Measurements from ENCODE around the gene CD48. TPM values are rescaled to one million over a fixed set of nuclear protein-coding genes. Genes with fewer than 3 reads are reported as not detected.

Gene CD48
- total RNA-seq, 1 experiment from 2014 or later, result 0.20 TPM

DNA sequence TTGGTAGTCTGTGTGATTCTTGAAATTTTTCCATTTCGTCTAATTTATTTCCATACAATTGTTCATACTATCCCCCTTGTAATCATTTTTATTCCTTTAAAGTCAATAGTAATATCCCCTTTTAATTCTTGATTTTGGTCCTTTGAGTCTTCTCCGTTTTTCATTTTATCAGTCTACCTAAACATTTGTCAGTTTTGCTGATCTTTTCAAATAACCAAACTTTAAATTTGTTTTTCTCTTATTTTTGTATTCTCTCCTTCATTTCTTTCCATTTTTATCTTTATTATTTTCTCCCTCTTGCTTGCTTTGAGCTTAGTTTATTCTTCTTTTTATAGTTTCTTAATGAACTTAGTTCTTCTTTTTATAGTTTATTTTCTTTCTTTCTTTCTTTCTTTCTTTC is 43.7 kb downstream of the CD48 start:
- ATAC-seq, result no peak

GRCh38 chr1:160666079-160666442 is 45.6 kb downstream of the CD48 start:
- Histone ChIP-seq H3K4me2 (ENCODE audit: low read length) (no peak overlapping the region), H3K79me2 (ENCODE audit: insufficient read depth, low read length) (no peaks in the 10 kb centered on the region), H3K27ac (ENCODE audit: low read depth, low read length) (no peak overlapping the region), H3K9me3 (ENCODE audit: control insufficient read depth in 1 of 2, insufficient read depth in 1 of 2, low read depth in 1 of 2, low read length in 2 of 2) (no peaks in the 10 kb centered on the region; a peak in 1 of 4 replicates), H3K9ac (ENCODE audit: low read length) (no peak overlapping the region), H3K36me3 (ENCODE audit: control insufficient read depth in 1 of 2, insufficient read depth in 2 of 2, low read length in 2 of 2) (no peaks in the 10 kb centered on the region), H2AFZ (ENCODE audit: low read depth, low read length, poor library complexity, severe bottlenecking) (no peak overlapping the region), H3K4me3 (replicated peaks in 1 of 2; ENCODE audit: low read depth in 1 of 2, low read length in 2 of 2) (no peak overlapping the region), H3K9me2 (ENCODE audit: insufficient read depth) (no peaks in the 10 kb centered on the region), H4K20me1 (ENCODE audit: insufficient read depth) (no peaks in the 10 kb centered on the region), H3K27me3 (ENCODE audit: insufficient read depth, low read length) (no peaks in the 10 kb centered on the region), H3K4me1 (ENCODE audit: control insufficient read depth in 1 of 2, insufficient read depth in 2 of 2, low read length in 2 of 2) (no peaks in the 10 kb centered on the region)
- ChIA-PET RAD21 (ENCODE audit: low non-redundant PET in 1 of 2, low total read pairs in 2 of 2, uncharacterized antibody in 2 of 2, unreplicated experiment in 2 of 2) (no interaction called here), POLR2A (no interaction called here), CTCF (no interaction called here)
- DNase-seq (ENCODE audit: low read depth, low spot score) (no peak), ATAC-seq (no peak)
- intact Hi-C loops (cut with micrococcal nuclease), result no loop called here
- TF ChIP-seq, protein P1, sequence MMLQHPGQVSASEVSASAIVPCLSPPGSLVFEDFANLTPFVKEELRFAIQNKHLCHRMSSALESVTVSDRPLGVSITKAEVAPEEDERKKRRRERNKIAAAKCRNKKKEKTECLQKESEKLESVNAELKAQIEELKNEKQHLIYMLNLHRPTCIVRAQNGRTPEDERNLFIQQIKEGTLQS (IDR thresholded peaks at IDR 0.05), result no peak
- no peak for TF ChIP-seq MAX (IDR thresholded peaks at IDR 0.05)
- TF ChIP-seq SRF (IDR thresholded peaks at IDR 0.05; ENCODE audit: low read depth), result no peak
- TF ChIP-seq CTCF (IDR thresholded peaks at IDR 0.05 in 2 of 3, conservative IDR thresholded peaks at IDR 0.05 in 1 of 3; ENCODE audit: borderline replicate concordance in 1 of 3, insufficient read depth in 1 of 3, low read depth in 2 of 3, low read length in 2 of 3), result no peak
- no peak for TF ChIP-seq CEBPB (IDR thresholded peaks at IDR 0.05; ENCODE audit: low read depth)
- TF ChIP-seq SIN3A (IDR thresholded peaks at IDR 0.05; ENCODE audit: low read depth), result no peak
- TF ChIP-seq POLR2AphosphoS5 (IDR thresholded peaks at IDR 0.05; ENCODE audit: low read depth, low read length), result no peak
- TF ChIP-seq JUND (IDR thresholded peaks at IDR 0.05), result no peak
- no peak for TF ChIP-seq SP1 (IDR thresholded peaks at IDR 0.05; ENCODE audit: low read depth)
- TF ChIP-seq RAD21 (IDR thresholded peaks at IDR 0.05; ENCODE audit: low read depth), result no peak
- no peak for TF ChIP-seq POLR2A (IDR thresholded peaks at IDR 0.05; ENCODE audit: borderline replicate concordance, extremely low read depth, insufficient read depth, insufficient read length)
- TF ChIP-seq CBX3 (IDR thresholded peaks at IDR 0.05; ENCODE audit: low read depth), result no peak
- TF ChIP-seq ZFX (IDR thresholded peaks at IDR 0.05), result no peak
- no peak for TF ChIP-seq EGR1 (IDR thresholded peaks at IDR 0.05; ENCODE audit: low read depth)
- BruUV-seq (replicated peaks), result no TSS peak

More for the DNA sequence above, 43.7 kb downstream of the CD48 start:
- intact Hi-C loops (cut with micrococcal nuclease), result no loop called here
- Histone ChIP-seq H3K9me3 (ENCODE audit: control insufficient read depth in 1 of 2, insufficient read depth in 1 of 2, low read depth in 1 of 2, low read length in 2 of 2) (no peaks in the 10 kb centered on the region; a peak in 1 of 4 replicates), H4K20me1 (ENCODE audit: insufficient read depth) (no peaks in the 10 kb centered on the region), H3K27ac (ENCODE audit: low read depth, low read length) (no peak overlapping the region), H3K4me3 (replicated peaks in 1 of 2; ENCODE audit: low read depth in 1 of 2, low read length in 2 of 2) (no peak overlapping the region), H3K27me3 (ENCODE audit: insufficient read depth, low read length) (no peaks in the 10 kb centered on the region), H3K79me2 (ENCODE audit: insufficient read depth, low read length) (no peaks in the 10 kb centered on the region), H3K36me3 (ENCODE audit: control insufficient read depth in 1 of 2, insufficient read depth in 2 of 2, low read length in 2 of 2) (no peaks in the 10 kb centered on the region), H3K9ac (ENCODE audit: low read length) (no peak overlapping the region), H3K4me1 (ENCODE audit: control insufficient read depth in 1 of 2, insufficient read depth in 2 of 2, low read length in 2 of 2) (no peaks in the 10 kb centered on the region), H3K4me2 (ENCODE audit: low read length) (no peak overlapping the region), H3K9me2 (ENCODE audit: insufficient read depth) (no peaks in the 10 kb centered on the region), H2AFZ (ENCODE audit: low read depth, low read length, poor library complexity, severe bottlenecking) (no peak overlapping the region)
- BruUV-seq (replicated peaks), result no TSS peak
- ChIA-PET POLR2A (no interaction called here), CTCF (no interaction called here), RAD21 (ENCODE audit: low non-redundant PET in 1 of 2, low total read pairs in 2 of 2, uncharacterized antibody in 2 of 2, unreplicated experiment in 2 of 2) (no interaction called here)
- no peak for DNase-seq (ENCODE audit: low read depth, low spot score)
- TF ChIP-seq RAD21 (IDR thresholded peaks at IDR 0.05; ENCODE audit: low read depth) (no peak), MAX (IDR thresholded peaks at IDR 0.05) (no peak), ZBTB33 (IDR thresholded peaks at IDR 0.05; ENCODE audit: extremely low read depth, insufficient replicate concordance, low read length) (no peak)
